ENCODE measurements around the gene TASOR2. TPM values are rescaled to one million over a fixed set of nuclear protein-coding genes. Genes with fewer than 3 reads are reported as not detected.
A peak's percentile ranks its signal among the peaks of the same experiment; 100 is the strongest.

TASOR2 gene
- total and polyA plus RNA-seq, 9 of the 15 experiments (the other 6 are each of a cell fraction or from before 2014, with no cell fraction given): 12.7 to 75.3 (median 52.3) TPM

GRCh38 chr10:5692461-5693358, 8.1 kb downstream of the TASOR2 start (continued):
- TF ChIP-seq FOXP4 (CRISPR knock-in tag; IDR thresholded peaks at IDR 0.05; ENCODE audit: borderline replicate concordance) (peak; percentile 57; the same call in 1 of the 2 replicates), RBM34 (IDR thresholded peaks at IDR 0.05; ENCODE audit: borderline replicate concordance, insufficient read depth, low read length) (no peak), ZNF518B (CRISPR knock-in tag; IDR thresholded peaks at IDR 0.05) (no peak), MGA (IDR thresholded peaks at IDR 0.05) (peak; percentile 76), SRF (CRISPR knock-in tag; IDR thresholded peaks at IDR 0.05) (peak in 1 of 2 experiments; percentile 59; a peak in 1 of 4 replicates), ID3 (CRISPR knock-in tag; IDR thresholded peaks at IDR 0.05) (no peak), ID3 (tag; IDR thresholded peaks at IDR 0.05) (no peak)

Data from K562 (cell line).